GM12865 (cell line): ENCODE measurements around the gene TTYH1.

Experiments used
- DNase-seq: peaks from one replicate; pipeline ENCODE4 v3.0.0; 2010; ENCODE audit warnings: low read depth
- H3K4me3 ChIP-seq: 2 replicates; pipeline ENCODE4 v1.5.1; 2011; ENCODE audit warnings: mild to moderate bottlenecking, low read depth, low read length, control low read depth
- TF ChIP-seq, protein P1 (sequence below): IDR thresholded peaks from 2 replicates; pipeline ENCODE4 v1.5.1; 2011; ENCODE audit warnings: low read length, control low read depth, low read depth, inconsistent platforms; ENCODE audit not compliant: insufficient read depth; ENCODE audit errors: missing control alignments

TTYH1 gene

DNA sequence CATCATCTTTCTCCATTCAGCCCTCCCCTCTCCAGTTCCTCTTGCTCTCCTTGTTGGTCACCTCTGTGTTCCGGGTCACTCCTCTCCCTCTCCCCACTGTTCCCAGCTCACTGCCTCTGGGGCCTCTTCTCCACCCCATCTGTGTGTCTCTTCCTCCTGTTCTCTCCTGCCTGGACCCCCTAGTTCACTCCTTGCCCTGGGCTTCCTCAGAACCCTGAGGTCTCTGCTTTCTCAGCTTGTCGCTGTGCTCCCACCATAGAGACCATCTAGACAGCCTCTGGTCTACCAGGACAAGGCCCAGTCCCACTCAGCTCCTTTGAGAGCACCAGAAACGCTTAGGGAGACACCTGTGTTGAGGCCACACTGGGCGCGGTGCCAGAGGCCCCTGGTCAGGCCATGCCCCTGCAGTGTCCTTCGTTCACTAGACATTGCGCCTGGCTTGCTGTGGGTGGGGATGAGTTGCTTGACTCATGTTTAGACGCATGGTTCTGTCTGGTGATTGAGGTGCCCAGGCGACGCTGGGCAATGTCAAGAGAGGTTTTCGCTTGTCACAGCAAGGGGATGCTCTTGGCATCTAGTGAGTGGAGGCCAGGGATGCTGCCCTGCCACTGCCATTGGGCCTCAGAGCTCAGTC lies 43.5 kb downstream of the TTYH1 start:
- no peak overlapping the region for H3K4me3 ChIP-seq
- no peak for DNase-seq
- TF ChIP-seq, protein P1, sequence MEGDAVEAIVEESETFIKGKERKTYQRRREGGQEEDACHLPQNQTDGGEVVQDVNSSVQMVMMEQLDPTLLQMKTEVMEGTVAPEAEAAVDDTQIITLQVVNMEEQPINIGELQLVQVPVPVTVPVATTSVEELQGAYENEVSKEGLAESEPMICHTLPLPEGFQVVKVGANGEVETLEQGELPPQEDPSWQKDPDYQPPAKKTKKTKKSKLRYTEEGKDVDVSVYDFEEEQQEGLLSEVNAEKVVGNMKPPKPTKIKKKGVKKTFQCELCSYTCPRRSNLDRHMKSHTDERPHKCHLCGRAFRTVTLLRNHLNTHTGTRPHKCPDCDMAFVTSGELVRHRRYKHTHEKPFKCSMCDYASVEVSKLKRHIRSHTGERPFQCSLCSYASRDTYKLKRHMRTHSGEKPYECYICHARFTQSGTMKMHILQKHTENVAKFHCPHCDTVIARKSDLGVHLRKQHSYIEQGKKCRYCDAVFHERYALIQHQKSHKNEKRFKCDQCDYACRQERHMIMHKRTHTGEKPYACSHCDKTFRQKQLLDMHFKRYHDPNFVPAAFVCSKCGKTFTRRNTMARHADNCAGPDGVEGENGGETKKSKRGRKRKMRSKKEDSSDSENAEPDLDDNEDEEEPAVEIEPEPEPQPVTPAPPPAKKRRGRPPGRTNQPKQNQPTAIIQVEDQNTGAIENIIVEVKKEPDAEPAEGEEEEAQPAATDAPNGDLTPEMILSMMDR, result no peak

DNA sequence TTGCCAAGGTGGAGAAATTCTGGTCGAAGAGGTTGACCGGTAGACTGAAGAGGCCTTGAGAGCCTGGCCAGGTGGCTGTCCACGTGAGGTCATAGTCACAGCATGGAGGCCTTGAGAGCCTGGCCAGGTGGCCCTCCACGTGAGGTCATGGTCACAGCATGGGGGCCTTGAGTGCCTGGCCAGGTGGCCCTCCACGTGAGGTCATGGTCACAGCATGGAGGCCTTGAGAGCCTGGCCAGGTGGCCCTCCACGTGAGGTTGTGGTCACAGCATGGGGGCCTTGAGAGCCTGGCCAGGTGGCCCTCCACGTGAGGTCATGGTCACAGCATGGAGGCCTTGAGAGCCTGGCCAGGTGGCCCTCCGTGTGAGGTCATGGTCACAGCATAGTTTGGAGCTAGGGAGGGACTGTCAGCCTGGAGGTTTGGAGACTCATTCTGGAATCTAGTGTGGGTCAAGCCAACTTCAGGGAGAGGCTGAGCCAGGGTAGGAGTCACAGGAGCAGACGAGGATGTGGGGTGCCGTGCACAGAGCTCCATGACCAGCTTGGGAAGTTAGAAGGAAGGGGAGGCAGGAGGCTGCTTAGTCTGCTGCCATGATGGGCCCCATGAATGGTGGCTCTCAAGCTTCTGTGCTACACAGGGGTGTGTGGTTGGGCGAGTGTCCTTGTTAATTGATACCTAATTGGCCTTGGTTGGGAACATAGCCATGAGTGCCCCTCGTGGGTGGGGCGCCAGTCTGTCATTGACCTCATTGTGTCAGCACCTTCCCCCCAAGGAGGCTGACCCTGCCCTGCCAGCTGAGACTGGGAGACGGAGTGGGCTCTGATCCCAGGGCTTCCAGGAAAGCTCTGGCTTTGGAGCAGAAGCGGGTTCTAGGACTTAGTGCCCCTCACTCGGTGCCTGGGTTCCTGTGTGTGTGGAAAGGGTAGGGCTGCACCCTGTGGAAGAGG lies 44.3 kb downstream of the TTYH1 start:
- TF ChIP-seq, protein P1, result no peak
- no peak for DNase-seq
- H3K4me3 ChIP-seq, result no peak overlapping the region

- no peak for DNase-seq
- TF ChIP-seq, protein P1, result no peak
- no peak overlapping the region for H3K4me3 ChIP-seq
Observed at GRCh38 chr19:54460230-54461005, 45.2 kb downstream of the TTYH1 start.

GRCh38 chr19:54461210-54461609 lies 45.9 kb downstream of the TTYH1 start:
- no peak for DNase-seq
- H3K4me3 ChIP-seq, result no peak overlapping the region
- TF ChIP-seq, protein P1, result no peak

DNA sequence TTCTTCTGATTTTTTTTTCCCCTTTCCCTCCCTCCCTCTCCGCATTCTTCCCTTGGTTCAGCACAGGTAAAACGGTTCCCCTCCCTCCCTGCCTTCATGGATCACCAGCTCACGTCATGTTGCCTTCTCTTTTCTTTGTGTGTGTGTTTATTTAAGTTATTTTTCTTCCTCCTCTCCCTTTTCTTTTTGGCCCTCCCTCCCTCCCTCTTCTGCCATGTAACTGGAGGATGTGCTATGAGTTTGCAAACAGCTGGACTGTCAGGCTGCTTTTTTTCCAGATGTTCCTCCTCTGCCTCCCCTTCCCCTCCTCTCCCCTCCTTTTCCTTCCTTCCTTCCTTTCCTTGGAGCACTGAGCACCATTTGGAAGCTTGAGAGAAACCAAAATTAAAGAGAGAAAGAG lies 46.3 kb downstream of the TTYH1 start:
- TF ChIP-seq, protein P1, result no peak
- DNase-seq, result no peak
- no peak overlapping the region; the same call in 1 of the 2 replicates for H3K4me3 ChIP-seq

DNA sequence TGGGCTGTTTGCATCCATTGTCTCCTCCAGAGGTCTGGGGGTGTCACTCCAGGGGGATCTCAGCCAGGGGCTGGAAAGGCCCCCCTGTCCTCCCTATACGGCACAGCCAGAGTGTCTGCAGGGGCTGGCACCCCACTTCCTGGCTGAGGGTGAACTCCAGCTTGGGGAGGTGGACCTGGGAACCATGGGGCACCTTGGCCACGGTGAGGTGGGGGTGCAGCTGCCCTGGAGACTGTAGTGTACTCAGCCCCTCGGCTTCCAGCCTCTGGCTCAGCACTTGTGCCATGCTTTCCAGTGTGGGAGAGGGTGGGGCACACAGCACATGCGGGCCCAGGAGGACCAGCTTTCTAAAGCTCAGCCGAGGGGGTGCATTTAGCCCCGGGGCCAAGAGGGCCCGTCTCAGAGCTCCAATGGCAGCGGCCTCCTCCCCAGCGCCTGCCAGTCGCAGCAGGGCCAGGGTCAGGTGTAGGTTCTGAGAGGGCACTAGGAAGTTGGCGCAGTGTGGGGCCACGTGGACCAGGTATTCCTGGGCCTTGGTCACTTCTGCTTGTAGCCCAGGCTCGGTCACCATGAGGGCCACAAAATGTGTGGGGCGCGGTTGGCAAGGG lies 46.9 kb downstream of the TTYH1 start:
- TF ChIP-seq, protein P1, result no peak
- peak overlapping the region; percentile 88 for H3K4me3 ChIP-seq

More for the DNA sequence above, 46.9 kb downstream of the TTYH1 start:
- DNase-seq, result no peak
